Measurements from ENCODE around the gene C1orf198. TPM values are rescaled to one million over a fixed set of nuclear protein-coding genes. Genes with fewer than 3 reads are reported as not detected.

Gene C1orf198
- total RNA-seq, 1 experiment from 2014 or later = 22.9 TPM

- TF ChIP-seq ATF3 (IDR thresholded peaks at IDR 0.05) = no peak
These were observed 35.8 kb downstream of the C1orf198 start (continued) for GRCh38 chr1:230832476-230832875.

GRCh38 chr1:230831771-230832170 lies 36.5 kb downstream of the C1orf198 start:
- H3K4me3 ChIP-seq (replicated peaks in 1 of 2; ENCODE audit: low read depth in 1 of 2, low read length in 2 of 2) = no peak overlapping the region
- no peaks in the 10 kb centered on the region for H3K36me3 ChIP-seq (ENCODE audit: control insufficient read depth in 1 of 2, insufficient read depth in 2 of 2, low read length in 2 of 2)
- H3K27me3 ChIP-seq (ENCODE audit: insufficient read depth, low read length) = no peaks in the 10 kb centered on the region
- no peaks in the 10 kb centered on the region for H4K20me1 ChIP-seq (ENCODE audit: insufficient read depth)
- H3K79me2 ChIP-seq (ENCODE audit: insufficient read depth, low read length) = no peaks in the 10 kb centered on the region
- no peak overlapping the region for H3K27ac ChIP-seq (ENCODE audit: low read depth, low read length)
- no peaks in the 10 kb centered on the region for H3K4me1 ChIP-seq (ENCODE audit: control insufficient read depth in 1 of 2, insufficient read depth in 2 of 2, low read length in 2 of 2)
- no peak overlapping the region for H3K4me2 ChIP-seq (ENCODE audit: low read length)
- H2AFZ ChIP-seq (ENCODE audit: low read depth, low read length, poor library complexity, severe bottlenecking) = no peak overlapping the region
- no peak for DNase-seq (ENCODE audit: low read depth, low spot score)
- ChIA-PET CTCF (no interaction called here), POLR2A (no interaction called here), RAD21 (ENCODE audit: low non-redundant PET in 1 of 2, low total read pairs in 2 of 2, uncharacterized antibody in 2 of 2, unreplicated experiment in 2 of 2) (no interaction called here)
- H3K9ac ChIP-seq (ENCODE audit: low read length) = no peak overlapping the region
- no peak for TF ChIP-seq ZNF274 (IDR thresholded peaks at IDR 0.05; ENCODE audit: low read depth, low read length)
- no peak for TF ChIP-seq EZH2 (IDR thresholded peaks at IDR 0.05)
- BruUV-seq (replicated peaks) = no TSS peak
- H3K9me3 ChIP-seq (ENCODE audit: control insufficient read depth in 1 of 2, insufficient read depth in 1 of 2, low read depth in 1 of 2, low read length in 2 of 2) = no peaks in the 10 kb centered on the region
- no peaks in the 10 kb centered on the region for H3K9me2 ChIP-seq (ENCODE audit: insufficient read depth)
- no peak for ATAC-seq
- intact Hi-C loops (cut with micrococcal nuclease) = no loop called here

- no peak overlapping the region for H3K27ac ChIP-seq (ENCODE audit: low read depth, low read length)
- no peak overlapping the region for H3K4me3 ChIP-seq (replicated peaks in 1 of 2; ENCODE audit: low read depth in 1 of 2, low read length in 2 of 2)
- no peak overlapping the region for H3K4me2 ChIP-seq (ENCODE audit: low read length)
- ChIA-PET POLR2A (no interaction called here), RAD21 (ENCODE audit: low non-redundant PET in 1 of 2, low total read pairs in 2 of 2, uncharacterized antibody in 2 of 2, unreplicated experiment in 2 of 2) (no interaction called here), CTCF (no interaction called here)
- intact Hi-C loops (cut with micrococcal nuclease) = no loop called here
- DNase-seq (ENCODE audit: low read depth, low spot score) (no peak), ATAC-seq (no peak)
- no peaks in the 10 kb centered on the region for H4K20me1 ChIP-seq (ENCODE audit: insufficient read depth)
- no peaks in the 10 kb centered on the region for H3K36me3 ChIP-seq (ENCODE audit: control insufficient read depth in 1 of 2, insufficient read depth in 2 of 2, low read length in 2 of 2)
- no peaks in the 10 kb centered on the region for H3K79me2 ChIP-seq (ENCODE audit: insufficient read depth, low read length)
- no peaks in the 10 kb centered on the region for H3K27me3 ChIP-seq (ENCODE audit: insufficient read depth, low read length)
- peaks cover 23 to 24% of the 10 kb centered on the region in 2 experiments for H3K4me1 ChIP-seq (ENCODE audit: control insufficient read depth in 1 of 2, insufficient read depth in 2 of 2, low read length in 2 of 2)
- no peaks in the 10 kb centered on the region for H3K9me2 ChIP-seq (ENCODE audit: insufficient read depth)
- no peak overlapping the region for H3K9ac ChIP-seq (ENCODE audit: low read length)
- TF ChIP-seq POLR2AphosphoS5 (IDR thresholded peaks at IDR 0.05; ENCODE audit: low read depth, low read length) = no peak
- no peak for TF ChIP-seq MAX (IDR thresholded peaks at IDR 0.05)
- no peak for TF ChIP-seq SP1 (IDR thresholded peaks at IDR 0.05; ENCODE audit: low read depth)
- no peak for TF ChIP-seq ELF1 (IDR thresholded peaks at IDR 0.05; ENCODE audit: borderline replicate concordance, low read depth)
- TF ChIP-seq CBX3 (IDR thresholded peaks at IDR 0.05; ENCODE audit: low read depth) = no peak
- TF ChIP-seq EZH2phosphoT487 (IDR thresholded peaks at IDR 0.05; ENCODE audit: borderline replicate concordance) = no peak
- TF ChIP-seq YY1 (IDR thresholded peaks at IDR 0.05; ENCODE audit: extremely low read depth, insufficient replicate concordance, low read depth, low read length) = no peak
- TF ChIP-seq RAD21 (IDR thresholded peaks at IDR 0.05; ENCODE audit: low read depth) = no peak
- TF ChIP-seq FOSL1 (IDR thresholded peaks at IDR 0.05; ENCODE audit: low read depth) = no peak
- no peak for TF ChIP-seq SRF (IDR thresholded peaks at IDR 0.05; ENCODE audit: low read depth)
- TF ChIP-seq EGR1 (IDR thresholded peaks at IDR 0.05; ENCODE audit: low read depth) = no peak
- TF ChIP-seq EZH2 (IDR thresholded peaks at IDR 0.05) = no peak
- TF ChIP-seq REST (IDR thresholded peaks at IDR 0.05; ENCODE audit: low read depth) = no peak
- no peak for TF ChIP-seq CEBPB (IDR thresholded peaks at IDR 0.05; ENCODE audit: low read depth)
- no peak for TF ChIP-seq ZNF274 (IDR thresholded peaks at IDR 0.05; ENCODE audit: low read depth, low read length)
- no peak for TF ChIP-seq SIN3A (IDR thresholded peaks at IDR 0.05; ENCODE audit: low read depth)
- H3K9me3 ChIP-seq (ENCODE audit: control insufficient read depth in 1 of 2, insufficient read depth in 1 of 2, low read depth in 1 of 2, low read length in 2 of 2) = no peaks in the 10 kb centered on the region
- BruUV-seq (replicated peaks) = no TSS peak
- H2AFZ ChIP-seq (ENCODE audit: low read depth, low read length, poor library complexity, severe bottlenecking) = no peak overlapping the region
These were observed 39.9 kb downstream of the C1orf198 start for GRCh38 chr1:230828421-230828820.

Measured in HCT116 (cell line).